ENCODE measurements around the gene PNKP.
"Not testable (repeated sequence)": the region's sequence is repeated elsewhere in the genome, so short reads cannot be mapped to it uniquely, and the experiment has no call there.

The PNKP gene

DNA sequence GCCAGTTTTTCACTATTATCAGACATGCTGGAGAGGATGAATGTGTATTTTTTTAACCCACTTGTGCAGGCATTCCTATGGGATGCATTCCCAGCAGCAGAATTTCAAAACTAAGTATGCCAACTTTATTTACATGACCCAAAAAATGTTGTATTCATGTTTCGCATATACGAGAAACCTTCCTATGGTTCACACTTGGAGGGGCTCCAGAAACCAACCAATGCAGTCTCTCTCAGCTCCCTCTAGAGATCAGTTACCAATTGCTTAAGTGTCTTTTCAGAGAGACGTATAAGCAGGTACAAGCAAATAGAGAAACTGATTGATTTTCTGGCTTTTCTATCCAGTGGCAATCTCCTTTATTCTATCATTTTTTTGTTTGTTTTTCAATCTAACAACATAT, 22.0 kb downstream of the PNKP start:
- DNase-seq, result no peak

DNA sequence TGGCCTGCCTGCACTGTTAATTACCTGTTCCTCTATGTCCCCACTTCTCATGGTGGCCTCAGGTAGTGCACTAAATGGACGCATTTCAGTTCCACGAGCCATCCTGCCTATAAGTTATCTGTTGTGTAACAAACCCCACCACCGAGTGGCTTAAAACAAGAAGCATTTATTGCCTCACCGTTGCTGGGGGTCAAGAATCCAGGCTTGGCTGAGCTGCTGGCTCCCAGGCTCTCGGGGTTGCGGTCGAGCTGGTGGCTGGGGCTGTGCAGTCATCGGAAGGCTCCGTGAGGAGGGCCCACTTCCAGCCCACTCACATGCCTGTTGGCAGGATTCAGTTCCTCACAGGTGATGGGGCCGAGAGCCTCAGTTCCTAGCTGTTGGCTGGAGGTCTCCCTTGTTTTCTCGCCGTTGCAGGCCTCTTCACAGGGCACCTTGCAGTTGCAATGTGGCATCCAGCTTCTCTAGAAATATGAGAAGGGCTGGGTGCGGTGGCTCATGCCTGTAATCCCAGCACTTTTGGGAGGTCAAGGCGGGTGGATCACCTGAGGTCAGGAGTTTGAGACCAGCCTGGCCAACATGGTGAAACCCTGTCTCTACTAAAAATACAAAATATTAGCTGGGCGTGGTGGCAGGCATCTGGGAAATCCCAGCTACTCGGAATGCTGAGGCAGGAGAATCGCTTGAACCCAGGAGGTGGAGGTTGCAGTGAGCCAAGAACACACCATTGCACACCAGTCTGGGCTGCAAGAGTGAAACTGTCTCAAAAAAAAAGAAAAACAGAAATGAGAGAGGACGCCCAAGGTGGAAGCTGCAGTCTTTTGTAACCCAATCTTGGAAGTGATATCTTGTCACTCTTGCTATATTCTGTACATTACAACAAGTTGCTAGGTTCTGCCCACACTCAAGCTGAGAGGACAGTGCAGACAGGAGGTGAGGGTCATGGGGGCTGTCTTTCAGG, 23.0 kb downstream of the PNKP start:
- DNase-seq, result no peak

GRCh38 chr19:49843265-49843664, 24.1 kb downstream of the PNKP start:
- no peak for DNase-seq

- no peak for DNase-seq
Measured at GRCh38 chr19:49840736-49841249, 26.6 kb downstream of the PNKP start.

DNA sequence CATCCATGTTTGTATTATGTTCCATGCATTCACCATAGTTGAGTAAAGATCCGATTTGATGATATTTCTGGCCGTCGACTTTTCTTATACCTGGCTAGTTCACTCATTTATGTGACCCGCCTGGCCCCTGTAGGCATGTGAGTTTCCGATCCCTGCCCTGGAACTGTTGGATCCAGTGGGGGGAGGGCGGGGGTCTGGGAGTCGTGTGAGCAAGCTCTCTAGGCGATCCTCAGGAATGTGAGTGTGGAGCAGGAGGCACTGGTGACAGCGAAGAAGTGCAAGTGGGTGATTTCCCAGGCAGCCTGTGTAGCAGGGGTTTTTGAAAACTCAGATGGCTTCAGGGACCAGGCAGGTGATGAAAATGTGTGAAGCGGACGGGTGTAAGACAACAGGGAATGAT, 27.1 kb downstream of the PNKP start:
- no peak for DNase-seq

GRCh38 chr19:49839713-49840112, 27.7 kb downstream of the PNKP start:
- DNase-seq, result no peak

GRCh38 chr19:49838885-49839588, 28.3 kb downstream of the PNKP start:
- no peak for DNase-seq

DNA sequence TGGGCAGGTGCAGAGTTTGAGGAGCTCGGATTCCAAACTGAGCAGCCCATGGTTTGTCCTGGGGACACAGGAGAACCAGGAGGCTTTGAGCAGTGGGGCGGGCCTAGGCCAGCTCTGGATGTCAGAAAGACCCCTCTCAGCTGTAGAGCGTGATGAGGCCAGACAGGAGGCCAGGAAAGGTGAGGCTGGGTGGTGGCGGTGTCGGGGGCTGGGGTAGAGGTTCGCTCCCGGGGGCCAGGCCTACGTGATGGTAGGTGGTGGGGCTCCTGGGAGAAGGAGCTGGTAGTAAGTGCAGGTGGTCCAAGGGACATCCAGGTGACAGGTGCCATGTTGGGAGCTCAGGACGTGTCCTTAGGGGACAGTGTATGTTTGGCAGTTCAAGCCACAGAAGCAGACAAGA, 30.0 kb downstream of the PNKP start:
- DNase-seq, result no peak

DNA sequence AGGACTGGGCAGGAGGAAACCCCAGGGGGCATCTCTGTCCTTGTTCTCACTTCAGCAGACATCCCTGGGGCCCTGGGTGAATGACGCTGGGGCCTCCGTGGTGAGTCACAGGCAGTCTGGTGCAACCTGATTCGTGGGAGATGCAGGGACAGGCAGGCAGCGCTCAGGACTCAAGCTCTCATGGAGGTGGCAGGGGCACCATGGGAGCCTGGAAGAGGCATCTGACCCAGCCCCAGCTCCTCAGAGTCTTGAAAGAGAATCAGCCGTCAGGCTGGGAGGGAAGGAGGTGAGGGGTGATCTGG, 30.4 kb downstream of the PNKP start:
- no peak for DNase-seq

- DNase-seq, result no peak
Measured at GRCh38 chr19:49836176-49837008, 31.0 kb downstream of the PNKP start.

DNA sequence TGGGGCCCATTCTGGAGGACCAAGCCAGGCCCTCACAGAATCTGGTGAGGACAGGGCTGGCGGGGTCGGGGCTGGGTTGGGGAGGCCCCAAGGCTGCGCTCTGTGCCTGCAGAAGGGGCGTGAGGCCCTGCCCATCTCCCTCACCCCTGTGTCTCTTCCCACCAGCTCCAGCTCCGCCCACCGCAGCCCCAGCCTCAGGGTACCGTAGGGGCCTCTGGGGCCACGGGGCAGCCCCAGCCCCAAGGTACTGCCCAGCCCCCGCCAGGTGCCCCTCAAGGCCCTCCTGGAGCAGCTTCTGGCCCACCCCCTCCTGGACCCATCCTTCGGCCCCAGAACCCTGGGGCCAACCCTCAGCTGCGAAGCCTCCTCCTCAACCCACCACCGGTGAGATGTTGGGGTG, 31.8 kb downstream of the PNKP start:
- DNase-seq, result no peak

- DNase-seq, result no peak
Measured at GRCh38 chr19:49833599-49833998, 33.8 kb downstream of the PNKP start.

DNA sequence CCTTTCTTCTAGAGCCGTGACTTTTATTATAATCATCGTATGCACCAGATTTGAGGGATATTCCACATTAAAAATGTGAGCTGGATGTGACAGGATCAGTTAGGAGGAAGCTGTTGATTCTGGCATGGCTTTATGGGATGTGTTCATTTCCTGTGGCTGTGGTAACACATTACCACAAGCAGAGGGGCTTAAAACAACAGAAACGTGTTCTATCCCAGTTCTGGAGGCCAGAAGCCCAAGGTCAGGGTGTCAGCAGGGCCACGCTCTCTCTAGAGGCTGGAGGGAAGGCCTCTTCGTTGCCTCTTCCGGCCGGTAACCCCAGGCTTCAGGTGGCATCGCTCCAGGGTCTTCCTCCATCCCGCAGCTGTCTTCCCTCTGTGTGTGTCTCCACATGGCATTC, 34.8 kb downstream of the PNKP start:
- DNase-seq, result no peak

DNA sequence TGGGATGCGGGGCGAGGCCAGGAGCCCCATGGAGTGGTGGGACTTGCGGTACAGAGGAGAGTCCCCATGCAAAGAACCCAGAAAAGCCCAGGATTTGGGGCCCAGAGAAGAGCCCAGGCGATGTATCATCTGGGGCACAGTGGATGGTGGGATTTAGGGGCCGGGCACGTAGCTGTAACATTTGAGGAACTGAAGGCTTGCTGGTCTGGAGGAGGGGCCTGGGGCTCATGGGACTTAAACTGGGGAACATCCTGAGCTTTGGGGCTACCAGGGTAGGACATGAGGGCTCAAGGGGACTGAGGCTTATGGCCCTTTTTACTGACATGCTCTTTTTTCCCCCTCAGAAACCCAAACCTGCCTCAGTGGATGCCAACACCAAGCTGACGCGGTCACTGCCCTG, 35.8 kb downstream of the PNKP start:
- DNase-seq, result no peak

- no peak for DNase-seq
Measured at GRCh38 chr19:49830766-49831165, 36.6 kb downstream of the PNKP start.

- DNase-seq, result no peak
Measured at GRCh38 chr19:49829721-49830120, 37.7 kb downstream of the PNKP start.

- no peak for DNase-seq
Measured at GRCh38 chr19:49829200-49829599, 38.2 kb downstream of the PNKP start.

GRCh38 chr19:49827034-49827433, 40.3 kb downstream of the PNKP start:
- DNase-seq, result no peak

- no peak for DNase-seq
Measured at GRCh38 chr19:49824662-49825061, 42.7 kb downstream of the PNKP start.

- no peak for DNase-seq
Measured at GRCh38 chr19:49823472-49823871, 43.9 kb downstream of the PNKP start.

GRCh38 chr19:49820125-49820524, 47.3 kb downstream of the PNKP start:
- DNase-seq, result no peak

GRCh38 chr19:49819452-49820115, 47.8 kb downstream of the PNKP start:
- not testable (repeated sequence) for DNase-seq
